Measurements from ENCODE around the gene GJC1. TPM values are rescaled to one million over a fixed set of nuclear protein-coding genes. Genes with fewer than 3 reads are reported as not detected.

The GJC1 gene
- polyA plus RNA-seq, 1 of the 3 experiments (the other 2 are of a cell fraction), result 15.2 TPM

- Histone ChIP-seq H3K9ac (no peak overlapping the region), H3F3A (replicated peaks; ENCODE audit: insufficient read depth) (no peaks in the 10 kb centered on the region), H3K9me3 (no peaks in the 10 kb centered on the region), H3K4me2 (no peak overlapping the region), H3K9me2 (no peaks in the 10 kb centered on the region), H2AFZ (ENCODE audit: low read depth) (no peak overlapping the region), H4K20me1 (ENCODE audit: insufficient read depth) (no peaks in the 10 kb centered on the region), H3K27me3 (ENCODE audit: insufficient read depth) (no peaks in the 10 kb centered on the region), H3K36me3 (replicated peaks in 1 of 2; ENCODE audit: control insufficient read depth in 1 of 2, insufficient read depth in 2 of 2, low read length in 1 of 2) (no peaks in the 10 kb centered on the region), H3K4me3 (ENCODE audit: low read depth in 2 of 2, low read length in 1 of 2) (no peak overlapping the region), H3K27ac (ENCODE audit: low read depth in 2 of 2, low read length in 1 of 2) (no peak overlapping the region), H3K4me1 (ENCODE audit: control insufficient read depth in 1 of 2, insufficient read depth in 2 of 2, low read depth in 1 of 2, low read length in 1 of 2) (peaks cover 0 to 20% of the 10 kb centered on the region in 2 experiments; a peak in 1 of 4 replicates), H3K79me2 (ENCODE audit: insufficient read depth) (no peaks in the 10 kb centered on the region)
- POLR2A ChIA-PET, result no interaction called here
- TF ChIP-seq, protein P1, sequence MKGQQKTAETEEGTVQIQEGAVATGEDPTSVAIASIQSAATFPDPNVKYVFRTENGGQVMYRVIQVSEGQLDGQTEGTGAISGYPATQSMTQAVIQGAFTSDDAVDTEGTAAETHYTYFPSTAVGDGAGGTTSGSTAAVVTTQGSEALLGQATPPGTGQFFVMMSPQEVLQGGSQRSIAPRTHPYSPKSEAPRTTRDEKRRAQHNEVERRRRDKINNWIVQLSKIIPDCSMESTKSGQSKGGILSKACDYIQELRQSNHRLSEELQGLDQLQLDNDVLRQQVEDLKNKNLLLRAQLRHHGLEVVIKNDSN (IDR thresholded peaks at IDR 0.05; ENCODE audit: borderline replicate concordance, low read depth), result no peak
- TF ChIP-seq POLR2AphosphoS5 (IDR thresholded peaks at IDR 0.05; ENCODE audit: low read depth, low read length), result no peak
- WGBS (ENCODE audit: low lambda C conversion rate), result 71% methylated on average over 17 of the region's 17 CpGs
- CTCF ChIA-PET, result interaction anchor here (0.9 to 6.3 kb wide), 5 partner anchors 12 to 117 kb away, joined by 4 to 37 read pairs (median 7); no protein-coding TSS in a partner anchor
- DNase-seq, result no peak
Measured at GRCh38 chr17:44761932-44762810, 67.9 kb downstream of the GJC1 start.

GRCh38 chr17:44760474-44761308, 69.4 kb downstream of the GJC1 start:
- POLR2A ChIA-PET, result interaction anchor here (0.6 kb wide), 2 partner anchors 11 to 39 kb away, joined by 3 read pairs; no protein-coding TSS in a partner anchor
- H3K9me2 ChIP-seq, result no peaks in the 10 kb centered on the region
- no peaks in the 10 kb centered on the region for H3K9me3 ChIP-seq
- H3K4me1 ChIP-seq (ENCODE audit: control insufficient read depth in 1 of 2, insufficient read depth in 2 of 2, low read depth in 1 of 2, low read length in 1 of 2), result peaks cover 0 to 12% of the 10 kb centered on the region in 2 experiments; a peak in 1 of 4 replicates
- CTCF ChIA-PET, result interaction anchor here (0.8 to 6.3 kb wide), 10 partner anchors 10 to 208 kb away, joined by 3 to 37 read pairs (median 6); partner anchors contain the start of gene C1QL1
- H3K4me3 ChIP-seq (ENCODE audit: low read depth in 2 of 2, low read length in 1 of 2), result no peak overlapping the region
- no peak overlapping the region for H3K9ac ChIP-seq
- H3K4me2 ChIP-seq, result no peak overlapping the region
- no peaks in the 10 kb centered on the region for H3F3A ChIP-seq (replicated peaks; ENCODE audit: insufficient read depth)
- DNase-seq, result peak; percentile 79
- no peak overlapping the region for H2AFZ ChIP-seq (ENCODE audit: low read depth)
- H3K36me3 ChIP-seq (replicated peaks in 1 of 2; ENCODE audit: control insufficient read depth in 1 of 2, insufficient read depth in 2 of 2, low read length in 1 of 2), result no peaks in the 10 kb centered on the region
- no peak overlapping the region for H3K27ac ChIP-seq (ENCODE audit: low read depth in 2 of 2, low read length in 1 of 2)
- TF ChIP-seq RCOR1 (IDR thresholded peaks at IDR 0.05; ENCODE audit: low read length) (no peak), GABPA (IDR thresholded peaks at IDR 0.05; ENCODE audit: low read depth) (no peak), ELF1 (IDR thresholded peaks at IDR 0.05) (no peak)
- H4K20me1 ChIP-seq (ENCODE audit: insufficient read depth), result no peaks in the 10 kb centered on the region
- no peaks in the 10 kb centered on the region for H3K79me2 ChIP-seq (ENCODE audit: insufficient read depth)
- WGBS (ENCODE audit: low lambda C conversion rate), result 86% methylated on average over 12 of the region's 13 CpGs
- no peaks in the 10 kb centered on the region for H3K27me3 ChIP-seq (ENCODE audit: insufficient read depth)

DNA sequence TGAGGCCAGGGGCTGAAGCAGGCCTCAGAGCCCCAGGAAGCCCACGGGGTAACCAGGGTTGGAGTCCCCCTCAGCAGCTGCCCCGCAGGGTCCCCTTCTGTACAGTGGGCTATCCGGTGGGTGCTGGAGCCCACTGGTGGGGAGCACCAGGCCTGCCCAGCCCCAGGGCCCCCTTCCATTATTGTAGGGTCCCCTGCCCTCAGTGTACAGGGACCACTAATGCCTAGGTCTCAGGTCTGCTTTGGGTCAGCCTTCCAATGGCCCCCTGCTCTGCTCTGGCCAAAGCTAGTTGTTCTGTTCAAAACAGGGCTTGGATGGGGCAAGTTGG, 70.2 kb downstream of the GJC1 start:
- Histone ChIP-seq H4K20me1 (ENCODE audit: insufficient read depth) (no peaks in the 10 kb centered on the region), H3K36me3 (replicated peaks in 1 of 2; ENCODE audit: control insufficient read depth in 1 of 2, insufficient read depth in 2 of 2, low read length in 1 of 2) (no peaks in the 10 kb centered on the region), H3K27me3 (ENCODE audit: insufficient read depth) (no peaks in the 10 kb centered on the region), H2AFZ (ENCODE audit: low read depth) (no peak overlapping the region), H3K27ac (ENCODE audit: low read depth in 2 of 2, low read length in 1 of 2) (no peak overlapping the region), H3K9ac (no peak overlapping the region), H3K9me2 (no peaks in the 10 kb centered on the region), H3K79me2 (ENCODE audit: insufficient read depth) (no peaks in the 10 kb centered on the region), H3K4me2 (no peak overlapping the region), H3K9me3 (no peaks in the 10 kb centered on the region), H3K4me3 (ENCODE audit: low read depth in 2 of 2, low read length in 1 of 2) (no peak overlapping the region), H3K4me1 (ENCODE audit: control insufficient read depth in 1 of 2, insufficient read depth in 2 of 2, low read depth in 1 of 2, low read length in 1 of 2) (peaks cover 0 to 12% of the 10 kb centered on the region in 2 experiments; a peak in 1 of 4 replicates), H3F3A (replicated peaks; ENCODE audit: insufficient read depth) (no peaks in the 10 kb centered on the region)
- TF ChIP-seq MEF2A (IDR thresholded peaks at IDR 0.05; ENCODE audit: borderline replicate concordance, low read depth) (no peak), RFX5 (IDR thresholded peaks at IDR 0.05; ENCODE audit: low read length) (no peak), FOXM1 (IDR thresholded peaks at IDR 0.05; ENCODE audit: low read depth) (no peak)
- ChIA-PET POLR2A (interaction anchor here (0.6 kb wide), 1 partner anchor 38 kb away, joined by 3 read pairs; no protein-coding TSS in a partner anchor), CTCF (interaction anchor here (0.8 to 3.0 kb wide), 12 partner anchors 11 to 208 kb away, joined by 3 to 14 read pairs (median 4); partner anchors contain the start of gene C1QL1)
- WGBS (ENCODE audit: low lambda C conversion rate), result no CpG with 5 or more reads among the region's 3 CpGs
- no peak for DNase-seq
